Choroid plexus epithelial cell (primary cell): ENCODE measurements around the gene RNF152.
"Not testable (repeated sequence)": the region's sequence is repeated elsewhere in the genome, so short reads cannot be mapped to it uniquely, and the experiment has no call there.

Experiments
- DNase-seq: peaks from one replicate; pipeline ENCODE4 v3.0.0-alpha.2; 2010; ENCODE audit warnings: low read depth
- H3K4me3 ChIP-seq: 2 replicates; pipeline ENCODE4 v1.5.1; 2011; ENCODE audit warnings: low read depth, mild to moderate bottlenecking, control low read depth, low read length, moderate library complexity
- CTCF ChIP-seq: conservative IDR thresholded peaks from 2 replicates; pipeline ENCODE4 v1.5.1; 2011; ENCODE audit warnings: low read depth, mild to moderate bottlenecking, control low read depth, inconsistent platforms, low read length, moderate library complexity

Gene RNF152

GRCh38 chr18:61784834-61785233, 108.0 kb downstream of the RNF152 start:
- DNase-seq, result no peak
- no peak overlapping the region for H3K4me3 ChIP-seq
- TF ChIP-seq CTCF, result no peak

GRCh38 chr18:61782545-61782944, 110.3 kb downstream of the RNF152 start:
- TF ChIP-seq CTCF, result no peak
- DNase-seq, result no peak

GRCh38 chr18:61776201-61776600, 116.6 kb downstream of the RNF152 start:
- H3K4me3 ChIP-seq, DNase-seq: not testable (repeated sequence)

More at GRCh38 chr18:61782545-61782944, 110.3 kb downstream of the RNF152 start:
- H3K4me3 ChIP-seq, result no peak overlapping the region

- H3K4me3 ChIP-seq, result no peak overlapping the region
- TF ChIP-seq CTCF, result no peak
- no peak for DNase-seq
Observed at GRCh38 chr18:61774846-61775245, 118.0 kb downstream of the RNF152 start.

- H3K4me3 ChIP-seq, result no peak overlapping the region
- TF ChIP-seq CTCF, result no peak
- no peak for DNase-seq
Observed at GRCh38 chr18:61772293-61772848, 120.4 kb downstream of the RNF152 start.

- no peak for DNase-seq
- TF ChIP-seq CTCF, result no peak
Observed at GRCh38 chr18:61771861-61772260, 120.9 kb downstream of the RNF152 start.

GRCh38 chr18:61770279-61770678, 122.5 kb downstream of the RNF152 start:
- TF ChIP-seq CTCF, result no peak
- DNase-seq, result no peak
- no peak overlapping the region for H3K4me3 ChIP-seq

More at GRCh38 chr18:61771861-61772260, 120.9 kb downstream of the RNF152 start:
- H3K4me3 ChIP-seq, result no peak overlapping the region
